Neural progenitor cell (in vitro differentiated cells): ENCODE measurements around the gene CAPRIN1. TPM values are rescaled to one million over a fixed set of nuclear protein-coding genes. Genes with fewer than 3 reads are reported as not detected.
"Not testable (repeated sequence)": the region's sequence is repeated elsewhere in the genome, so short reads cannot be mapped to it uniquely, and the experiment has no call there.

Source experiments
- DNase-seq: peaks from one replicate; pipeline ENCODE4 v3.0.0-alpha.2; 2016; ENCODE audit warnings: low spot score
- H2AFZ ChIP-seq: fragments of 200-600 bp; sonication (generic); replicated peaks from 2 replicates; pipeline ENCODE4 v1.6.1; 2016; ENCODE audit warnings: antibody characterized with exemption
- H3F3A ChIP-seq: fragments of 200-600 bp; sonication (generic); 2 replicates; pipeline ENCODE4 v1.6.1; 2016; ENCODE audit warnings: antibody characterized with exemption, low read depth
- H3K27ac ChIP-seq: fragments of 200-600 bp; sonication (generic); 2 replicates; pipeline ENCODE4 v1.5.1; 2016; ENCODE audit warnings: mild to moderate bottlenecking
- H3K27me3 ChIP-seq: fragments of 200-600 bp; sonication (generic); 2 replicates; pipeline ENCODE4 v1.6.1; 2016; ENCODE audit warnings: mild to moderate bottlenecking, moderate library complexity
- H3K36me3 ChIP-seq: fragments of 200-600 bp; sonication (generic); 2 replicates; pipeline ENCODE4 v1.5.1; 2016
- H3K4me1 ChIP-seq: fragments of 200-600 bp; sonication (generic); 2 replicates; pipeline ENCODE4 v1.6.1; 2016; ENCODE audit warnings: mixed run types
- H3K4me2 ChIP-seq: fragments of 200-600 bp; sonication (generic); 2 replicates; pipeline ENCODE4 v1.6.1; 2016
- H3K4me3 ChIP-seq: fragments of 200-600 bp; sonication (generic); 2 replicates; pipeline ENCODE4 v1.5.1; 2016
- H3K79me2 ChIP-seq: fragments of 200-600 bp; sonication (generic); 2 replicates; pipeline ENCODE4 v1.6.1; 2016; ENCODE audit warnings: low read depth
- H3K9ac ChIP-seq: fragments of 200-600 bp; sonication (generic); 2 replicates; pipeline ENCODE4 v1.6.1; 2016
- H3K9me3 ChIP-seq: fragments of 200-600 bp; sonication (generic); 2 replicates; pipeline ENCODE4 v1.5.1; 2016; ENCODE audit warnings: low read depth
- H4K20me1 ChIP-seq: fragments of 200-600 bp; sonication (generic); 2 replicates; pipeline ENCODE4 v1.6.1; 2016; ENCODE audit warnings: low read depth
- H3K27ac Mint-ChIP-seq: 3 replicates; pipeline ENCODE4 v1.8.0; 2021; ENCODE audit warnings: mixed read lengths
- H3K27me3 Mint-ChIP-seq: 2 replicates; pipeline ENCODE4 v1.8.0; 2022; ENCODE audit warnings: low read depth, mild to moderate bottlenecking, inconsistent platforms, moderate library complexity, mixed read lengths; ENCODE audit not compliant: insufficient read depth
- H3K36me3 Mint-ChIP-seq: 3 replicates; pipeline ENCODE4 v1.8.0; 2021; ENCODE audit warnings: mixed read lengths
- H3K4me1 Mint-ChIP-seq: 3 replicates; pipeline ENCODE4 v1.8.0; 2021; ENCODE audit warnings: mixed read lengths
- H3K4me3 Mint-ChIP-seq: 3 replicates; pipeline ENCODE4 v1.8.0; 2021; ENCODE audit warnings: mild to moderate bottlenecking, moderate library complexity, mixed read lengths
- H3K9me3 Mint-ChIP-seq: 3 replicates; pipeline ENCODE4 v1.8.0; 2020; ENCODE audit warnings: mixed read lengths
- CTCF ChIP-seq: fragments of 200-600 bp; sonication (generic); IDR thresholded peaks from 2 replicates; pipeline ENCODE4 v1.5.1; 2017; ENCODE audit warnings: antibody characterized with exemption, mild to moderate bottlenecking
- EZH2 ChIP-seq: fragments of 200-600 bp; sonication (generic); IDR thresholded peaks from 2 replicates; pipeline ENCODE4 v1.6.1; 2017; ENCODE audit warnings: antibody characterized with exemption, mild to moderate bottlenecking, moderate library complexity
- EZH2phosphoT487 ChIP-seq: fragments of 200-600 bp; sonication (generic); IDR thresholded peaks from 2 replicates; pipeline ENCODE4 v1.6.1; 2017; ENCODE audit warnings: antibody characterized with exemption
- total RNA-seq: library from RNA; depleted of rRNA; stranded (reverse); fragments of >200 nt; gene quantifications from 2 replicates; pipeline ENCODE4 v1.2.3, GENCODE V29; 2015; ENCODE audit warnings: low replicate concordance

CAPRIN1 gene
- total RNA-seq, 1 donor from 2014 or later: 498 TPM

GRCh38 chr11:34084637-34085036 is 33.1 kb downstream of the CAPRIN1 start:
- no peak overlapping the region for H3K4me3 Mint-ChIP-seq
- H3K4me1 ChIP-seq: no peaks in the 10 kb centered on the region
- H3K9me3 ChIP-seq: no peaks in the 10 kb centered on the region
- H3K27ac Mint-ChIP-seq: no peak overlapping the region
- peaks cover 21% of the 10 kb centered on the region for H3F3A ChIP-seq
- no peaks in the 10 kb centered on the region for H3K4me1 Mint-ChIP-seq
- no peak overlapping the region for H3K27ac ChIP-seq
- peaks cover 4% of the 10 kb centered on the region for H3K27me3 Mint-ChIP-seq
- H2AFZ ChIP-seq: no peak overlapping the region
- H3K9me3 Mint-ChIP-seq: no peaks in the 10 kb centered on the region
- peaks cover 45% of the 10 kb centered on the region for H3K36me3 Mint-ChIP-seq
- H3K4me2 ChIP-seq: no peak overlapping the region
- H4K20me1 ChIP-seq: peaks cover 47% of the 10 kb centered on the region
- TF ChIP-seq CTCF (no peak), EZH2phosphoT487 (no peak), EZH2 (no peak)
- peaks cover 47% of the 10 kb centered on the region for H3K36me3 ChIP-seq
- peaks cover 88% of the 10 kb centered on the region for H3K79me2 ChIP-seq
- H3K27me3 ChIP-seq: no peaks in the 10 kb centered on the region
- H3K4me3 ChIP-seq: no peak overlapping the region
- no peak overlapping the region for H3K9ac ChIP-seq
- DNase-seq: no peak

- Histone ChIP-seq H3K36me3 (peaks cover 60% of the 10 kb centered on the region), H2AFZ (no peak overlapping the region), H3F3A (peaks cover 36% of the 10 kb centered on the region), H3K27ac (no peak overlapping the region), H3K9ac (no peak overlapping the region), H3K4me1 (no peaks in the 10 kb centered on the region), H3K4me2 (no peak overlapping the region), H3K9me3 (no peaks in the 10 kb centered on the region), H3K27me3 (no peaks in the 10 kb centered on the region), H3K79me2 (peaks cover 88% of the 10 kb centered on the region), H3K4me3 (no peak overlapping the region), H4K20me1 (peaks cover 57% of the 10 kb centered on the region)
- Mint-ChIP-seq H3K27me3 (peaks cover 4% of the 10 kb centered on the region), H3K36me3 (peaks cover 50% of the 10 kb centered on the region), H3K4me3 (no peak overlapping the region), H3K4me1 (no peaks in the 10 kb centered on the region), H3K27ac (no peak overlapping the region), H3K9me3 (no peaks in the 10 kb centered on the region)
- DNase-seq: no peak
- TF ChIP-seq EZH2 (no peak), EZH2phosphoT487 (no peak), CTCF (no peak)
Observed at GRCh38 chr11:34086554-34087283, 35.2 kb downstream of the CAPRIN1 start.

- Histone ChIP-seq H3K4me2 (no peak overlapping the region), H3K4me1 (no peaks in the 10 kb centered on the region), H3K79me2 (peaks cover 82% of the 10 kb centered on the region), H3K9me3 (no peaks in the 10 kb centered on the region), H3K4me3 (no peak overlapping the region), H4K20me1 (peaks cover 64% of the 10 kb centered on the region), H3K36me3 (peaks cover 66% of the 10 kb centered on the region), H3K27me3 (no peaks in the 10 kb centered on the region), H2AFZ (no peak overlapping the region), H3F3A (peaks cover 42% of the 10 kb centered on the region), H3K9ac (no peak overlapping the region), H3K27ac (no peak overlapping the region)
- Mint-ChIP-seq H3K27ac (no peak overlapping the region), H3K4me1 (no peaks in the 10 kb centered on the region), H3K9me3 (no peaks in the 10 kb centered on the region), H3K27me3 (no peaks in the 10 kb centered on the region), H3K4me3 (no peak overlapping the region), H3K36me3 (peaks cover 42% of the 10 kb centered on the region)
- TF ChIP-seq EZH2phosphoT487: no peak
- no peak for TF ChIP-seq CTCF
- TF ChIP-seq EZH2: no peak
- no peak for DNase-seq
Observed at GRCh38 chr11:34091825-34092224, 40.3 kb downstream of the CAPRIN1 start.

GRCh38 chr11:34094900-34095299 is 43.4 kb downstream of the CAPRIN1 start:
- not testable (repeated sequence) for H3K4me2 ChIP-seq, H3K4me3 ChIP-seq, H3K27me3 ChIP-seq, H3K27ac ChIP-seq, H3K27ac Mint-ChIP-seq, H3K9ac ChIP-seq, H3K9me3 ChIP-seq, H3K4me3 Mint-ChIP-seq, DNase-seq, H3K9me3 Mint-ChIP-seq, H3K27me3 Mint-ChIP-seq, H2AFZ ChIP-seq, H3K4me1 Mint-ChIP-seq, H3K4me1 ChIP-seq
- peaks cover 57% of the 10 kb centered on the region for H3K79me2 ChIP-seq
- H3K36me3 ChIP-seq: peaks cover 79% of the 10 kb centered on the region
- H4K20me1 ChIP-seq: peaks cover 69% of the 10 kb centered on the region
- peaks cover 62% of the 10 kb centered on the region for H3F3A ChIP-seq
- H3K36me3 Mint-ChIP-seq: peaks cover 50% of the 10 kb centered on the region
